HFF-Myc (cell line): Measurements from ENCODE around the gene GRM7.

Experiments
- DNase-seq: peaks from one replicate; pipeline ENCODE4 v3.0.0-alpha.2; 2011; ENCODE audit warnings: low read depth; ENCODE audit errors: extremely low read depth
- H3K4me3 ChIP-seq: replicated peaks from 2 replicates; pipeline ENCODE4 v1.5.1; 2011; ENCODE audit warnings: low read depth, mild to moderate bottlenecking, control low read depth, low read length
- CTCF ChIP-seq: IDR thresholded peaks from 2 replicates; pipeline ENCODE4 v1.5.1; 2012; ENCODE audit warnings: mild to moderate bottlenecking, low read depth, low read length, control low read depth; ENCODE audit errors: missing control alignments

The GRM7 gene

DNA sequence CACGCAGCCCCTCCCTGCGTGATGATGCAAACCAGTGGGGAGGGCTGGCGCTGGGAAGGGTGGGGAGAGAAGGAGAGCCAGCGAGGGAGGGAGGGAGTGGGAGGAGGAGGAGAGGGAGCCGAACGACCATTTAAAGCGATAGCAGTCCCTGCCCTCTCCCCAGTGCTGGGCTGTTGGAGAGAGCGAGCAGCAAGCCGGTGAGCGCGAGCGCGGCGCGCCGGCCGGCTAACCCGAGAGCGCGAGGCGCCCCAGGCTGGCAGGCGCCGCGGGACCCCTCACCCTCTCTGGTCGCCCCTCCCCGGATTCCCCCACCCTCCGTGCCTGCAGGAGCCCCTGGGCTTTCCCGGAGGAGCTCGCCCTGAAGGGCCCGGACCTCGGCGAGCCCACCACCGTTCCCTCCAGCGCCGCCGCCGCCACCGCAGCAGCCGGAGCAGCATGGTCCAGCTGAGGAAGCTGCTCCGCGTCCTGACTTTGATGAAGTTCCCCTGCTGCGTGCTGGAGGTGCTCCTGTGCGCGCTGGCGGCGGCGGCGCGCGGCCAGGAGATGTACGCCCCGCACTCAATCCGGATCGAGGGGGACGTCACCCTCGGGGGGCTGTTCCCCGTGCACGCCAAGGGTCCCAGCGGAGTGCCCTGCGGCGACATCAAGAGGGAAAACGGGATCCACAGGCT lies at the start of gene GRM7:
Gene GRM7 (plus strand): TSS at position 162 of the 671 bp plus-strand sequence.
- TF ChIP-seq CTCF, result no peak
- H3K4me3 ChIP-seq, result no peak within 1 kb of the TSS
- no peak for DNase-seq

DNA sequence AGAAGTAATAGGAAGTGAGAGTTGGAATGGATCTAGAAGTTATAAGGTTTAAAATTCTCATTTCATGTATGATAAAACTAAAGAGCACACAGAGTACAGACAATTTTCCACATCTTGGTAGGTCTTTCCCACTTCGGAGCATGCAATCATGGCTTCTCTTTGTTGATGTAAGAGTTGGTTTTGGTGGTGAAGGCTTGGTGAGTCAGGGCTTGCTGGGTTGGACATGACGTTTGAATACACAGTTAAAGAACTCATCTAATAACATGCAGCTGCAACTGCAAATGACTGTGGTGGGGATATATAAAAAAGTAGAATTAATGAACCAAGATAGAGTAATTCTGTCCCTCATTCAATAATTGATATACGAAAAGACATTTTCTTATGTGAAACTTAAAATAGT lies 39.5 kb upstream of the GRM7 start:
- H3K4me3 ChIP-seq, result no peak overlapping the region
- DNase-seq, result no peak
- no peak for TF ChIP-seq CTCF

GRCh38 chr3:6825524-6825923 lies 35.4 kb upstream of the GRM7 start:
- no peak for TF ChIP-seq CTCF
- no peak overlapping the region for H3K4me3 ChIP-seq
- no peak for DNase-seq

DNA sequence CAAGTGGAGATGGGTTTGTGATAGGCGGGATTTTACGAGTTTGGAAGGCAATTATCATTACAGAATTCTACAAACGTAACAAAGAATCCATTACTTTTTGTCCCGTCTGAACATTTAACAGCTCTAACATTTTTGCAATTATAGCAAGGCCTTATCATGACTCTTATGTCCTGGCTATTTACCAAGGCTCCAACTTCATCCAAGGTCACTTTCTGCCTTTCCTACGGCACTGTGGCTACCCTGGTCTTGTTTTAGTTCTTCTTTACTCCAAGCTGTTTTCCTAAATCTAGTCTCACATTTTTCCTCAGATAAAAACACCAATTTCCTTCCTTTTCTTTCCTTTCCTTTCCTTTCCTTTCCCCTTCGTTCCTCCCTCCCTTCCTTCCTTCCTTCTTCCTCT lies 33.5 kb upstream of the GRM7 start:
- no peak overlapping the region for H3K4me3 ChIP-seq
- TF ChIP-seq CTCF, result no peak
- no peak for DNase-seq

DNA sequence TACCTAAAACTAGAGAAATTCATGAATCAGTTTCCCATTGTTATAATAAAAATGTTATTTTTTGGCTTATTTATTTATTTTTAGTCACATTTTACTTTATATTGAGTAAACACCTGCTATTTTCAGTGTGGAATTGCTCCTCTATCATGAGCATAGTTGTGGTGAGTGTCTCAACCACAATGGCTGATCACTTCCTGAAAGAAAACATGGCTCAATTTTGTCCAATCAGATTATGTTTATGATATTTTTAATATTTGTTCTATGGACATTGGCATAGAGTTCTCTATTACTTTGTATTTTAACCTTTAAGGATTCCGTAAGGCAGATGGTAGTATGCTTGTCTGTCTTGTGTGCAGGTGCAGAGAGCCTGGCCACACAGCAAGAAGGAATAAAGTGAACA lies 16.2 kb upstream of the GRM7 start:
- H3K4me3 ChIP-seq, result no peak overlapping the region
- TF ChIP-seq CTCF, result no peak
- no peak for DNase-seq

DNA sequence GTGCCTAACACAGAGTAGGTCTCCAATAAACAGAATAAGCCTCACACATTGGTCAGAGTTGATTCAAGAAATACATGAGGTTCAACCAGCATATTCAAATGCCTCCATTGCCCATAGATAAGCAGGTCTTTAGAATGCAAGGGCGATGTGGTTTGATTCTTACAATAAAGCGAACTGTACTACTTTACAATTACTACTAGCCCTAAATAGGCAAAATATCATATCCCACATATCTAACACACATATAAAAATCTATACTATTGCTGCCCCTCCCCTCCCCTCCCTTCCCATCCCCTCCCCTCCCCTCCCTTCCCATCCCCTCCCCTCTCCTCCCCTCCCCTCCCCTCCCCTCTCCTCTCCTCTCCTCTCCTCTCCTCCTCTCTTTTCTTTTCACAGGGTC lies 6.7 kb upstream of the GRM7 start:
- DNase-seq, result no peak
- TF ChIP-seq CTCF, result no peak
- no peak overlapping the region for H3K4me3 ChIP-seq

GRCh38 chr3:6857510-6857909 lies 3.4 kb upstream of the GRM7 start:
- no peak overlapping the region for H3K4me3 ChIP-seq
- TF ChIP-seq CTCF, result no peak
- DNase-seq, result no peak
